HG02938 (cell line): ENCODE results near the gene PPP5C.
"Not testable (repeated sequence)": the region's sequence is repeated elsewhere in the genome, so short reads cannot be mapped to it uniquely, and the experiment has no call there.

ENCODE experiments used
- ATAC-seq: cut with Tn5 transposase; IDR thresholded peaks from one replicate; pipeline ENCODE4 v1.9.1; 2021; ENCODE audit warnings: mild to moderate bottlenecking, moderate library complexity; ENCODE audit not compliant: unreplicated experiment

Gene PPP5C

GRCh38 chr19:46364359-46364758 lies 17.5 kb downstream of the PPP5C start:
- no peak for ATAC-seq

DNA sequence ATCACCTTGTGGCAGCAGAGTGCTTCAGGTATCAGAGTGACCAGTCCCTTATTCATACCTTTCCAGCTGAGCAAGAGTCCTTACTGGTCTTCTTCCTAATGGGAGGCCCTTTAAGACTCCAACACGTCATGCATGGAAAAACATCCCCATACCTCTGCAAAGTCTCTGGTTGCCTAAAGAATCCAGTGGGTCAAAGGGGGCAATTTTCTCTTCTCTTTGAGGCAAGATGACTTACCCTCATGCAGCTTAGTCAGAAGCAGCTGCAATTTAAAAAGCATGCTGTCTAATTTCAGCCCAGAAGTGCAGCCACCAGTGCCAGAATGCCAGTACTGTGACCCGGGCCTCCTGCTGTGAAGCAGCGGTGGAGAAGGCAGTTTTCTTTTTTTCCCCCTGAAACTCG lies 18.7 kb downstream of the PPP5C start:
- no peak for ATAC-seq

DNA sequence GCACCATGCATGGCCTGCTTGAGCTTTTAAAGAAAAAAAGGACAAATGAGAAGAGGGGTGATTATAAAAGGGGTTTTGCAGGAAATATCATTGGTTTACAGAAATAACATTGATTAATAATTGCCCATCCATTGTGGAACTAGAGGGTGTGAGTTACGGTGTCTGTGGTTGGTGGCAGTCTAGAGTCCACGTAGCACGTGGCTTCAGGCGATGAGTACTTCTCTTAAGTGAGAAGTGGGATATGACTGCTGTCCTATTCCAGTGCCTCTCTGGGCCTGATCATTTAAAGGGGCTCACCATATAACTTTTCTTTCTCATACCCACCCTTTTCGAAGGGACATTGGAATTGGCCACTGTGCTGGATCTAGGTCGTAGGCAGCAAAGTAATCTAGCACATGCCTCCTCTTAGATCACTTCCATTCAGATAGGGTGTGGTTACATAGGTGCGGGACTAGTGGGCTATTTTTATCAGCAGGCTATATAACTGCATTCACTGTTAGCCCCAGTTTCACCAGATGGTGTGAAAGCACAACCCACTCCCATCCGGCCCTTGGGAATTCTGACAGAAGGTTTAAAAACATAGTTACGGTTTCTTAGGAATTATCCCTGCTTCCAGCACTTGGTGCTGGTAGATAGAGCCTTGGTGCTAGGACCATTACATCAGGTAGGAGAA lies 19.9 kb downstream of the PPP5C start:
- ATAC-seq = no peak

DNA sequence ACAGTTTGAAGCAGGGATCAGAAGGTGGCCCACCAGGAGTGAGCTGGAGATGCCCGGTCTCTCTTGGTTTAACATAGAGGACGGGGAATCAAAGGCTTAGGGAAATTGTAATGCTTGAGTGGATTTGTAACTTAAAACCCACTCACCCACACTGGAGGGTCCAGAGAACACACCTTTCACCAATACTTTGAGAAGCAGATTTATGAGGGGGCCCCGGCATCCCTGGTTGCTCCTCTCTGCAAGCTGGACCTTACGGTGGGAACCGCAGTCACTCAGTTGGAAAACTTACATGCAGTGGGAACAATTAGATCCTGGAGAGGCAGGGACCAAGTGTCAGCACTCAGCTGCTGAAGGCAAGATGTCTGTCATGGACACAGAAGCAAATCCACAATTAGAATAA lies 20.5 kb downstream of the PPP5C start:
- ATAC-seq = no peak

- no peak for ATAC-seq
Measured at GRCh38 chr19:46368116-46368515, 21.2 kb downstream of the PPP5C start.

GRCh38 chr19:46369817-46370216 lies 22.9 kb downstream of the PPP5C start:
- no peak for ATAC-seq

DNA sequence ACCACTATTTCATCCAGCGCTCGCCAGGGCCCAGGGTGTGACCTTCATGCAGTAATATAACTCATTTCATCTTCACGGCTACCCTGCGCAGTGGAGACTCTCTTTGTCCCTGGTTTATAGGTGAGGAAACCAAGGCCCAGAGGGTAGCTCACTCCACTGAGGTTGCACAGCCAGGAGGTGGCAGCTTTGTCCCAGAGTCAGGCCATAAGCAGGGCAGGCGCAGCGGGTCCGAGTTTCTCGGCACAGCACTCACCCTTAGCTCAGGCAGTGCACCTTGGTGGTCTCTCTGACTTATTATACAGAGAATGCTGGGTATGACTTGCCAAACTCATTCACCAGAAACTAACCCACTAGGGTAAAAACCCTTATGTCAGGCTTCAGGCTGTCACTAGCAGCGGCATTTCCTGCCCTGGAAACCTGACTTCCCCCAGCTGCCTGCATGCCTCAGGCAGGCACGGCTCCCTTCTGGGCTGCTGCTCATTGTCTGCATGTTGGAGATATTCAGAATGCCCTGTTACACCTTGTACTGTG lies 24.5 kb downstream of the PPP5C start:
- no peak for ATAC-seq

DNA sequence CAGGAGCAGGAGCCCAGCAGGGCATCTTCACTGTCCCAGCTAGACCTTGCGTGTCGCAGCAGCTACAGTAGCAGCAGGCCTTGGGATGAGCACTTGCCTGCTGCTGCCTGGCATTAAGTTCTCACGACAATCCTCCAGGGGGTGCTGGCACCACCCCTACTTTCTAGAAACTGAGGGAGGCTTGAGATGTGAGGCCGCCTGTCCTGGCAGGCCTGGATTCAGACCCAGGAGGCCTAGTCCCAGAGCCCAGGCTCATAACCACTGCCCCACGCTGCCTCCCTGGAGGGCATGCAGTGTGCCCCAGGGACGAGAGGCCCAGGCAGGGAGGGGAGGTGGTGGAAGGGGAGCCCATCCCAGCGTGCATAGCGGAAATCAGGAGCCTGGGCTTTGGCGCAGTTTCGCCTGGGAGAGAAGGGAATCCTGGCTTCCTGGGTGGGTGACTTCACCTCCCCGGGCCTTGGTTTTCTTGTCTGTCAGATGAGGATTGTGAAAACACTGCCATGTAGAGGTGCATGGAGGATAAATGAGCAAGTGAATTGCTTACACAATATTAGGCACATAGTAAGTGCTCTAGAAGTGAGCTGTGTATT lies 26.1 kb downstream of the PPP5C start:
- no peak for ATAC-seq

DNA sequence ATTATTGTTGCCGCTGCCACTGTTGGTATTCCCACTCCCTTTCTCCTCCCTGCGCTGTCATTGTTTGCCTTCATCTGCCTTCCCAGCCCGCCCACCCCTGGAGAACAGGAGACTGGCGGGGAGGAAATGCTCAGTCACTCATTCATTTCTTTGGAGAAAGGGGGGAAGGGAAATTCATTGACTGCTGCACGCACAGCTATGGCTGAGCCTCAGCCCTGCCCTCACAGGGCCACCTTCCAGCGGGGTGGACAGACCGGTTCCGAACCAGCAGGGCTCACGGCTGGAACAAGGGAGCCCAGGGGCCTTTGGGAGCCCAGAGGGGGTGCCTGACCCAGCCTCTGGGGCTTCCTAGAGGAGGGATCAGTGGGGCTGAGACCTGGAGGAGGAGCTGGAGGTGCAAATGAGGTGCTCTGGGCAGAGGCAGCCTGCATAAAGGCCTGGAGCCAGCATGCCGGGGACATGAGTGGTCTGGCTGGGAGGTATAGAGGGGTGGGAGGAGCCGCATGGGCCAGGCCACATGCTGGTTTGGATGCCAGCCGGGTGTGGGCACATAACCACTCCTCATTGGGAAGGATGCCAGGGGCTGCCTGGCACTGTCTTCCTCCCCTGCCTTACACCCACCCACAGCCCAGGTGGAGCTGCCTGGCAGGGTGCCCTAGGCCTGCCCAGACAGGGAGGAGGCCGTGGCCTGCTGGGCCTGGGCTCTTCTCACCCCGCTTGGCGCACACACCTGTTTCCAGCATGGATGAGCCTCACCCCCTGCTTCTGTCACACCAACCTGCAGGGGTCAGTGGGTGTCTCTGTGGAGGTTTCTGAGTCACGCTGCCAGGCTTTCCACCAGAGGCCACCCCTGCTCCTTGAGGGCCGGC lies 26.8 kb downstream of the PPP5C start:
- no peak for ATAC-seq

DNA sequence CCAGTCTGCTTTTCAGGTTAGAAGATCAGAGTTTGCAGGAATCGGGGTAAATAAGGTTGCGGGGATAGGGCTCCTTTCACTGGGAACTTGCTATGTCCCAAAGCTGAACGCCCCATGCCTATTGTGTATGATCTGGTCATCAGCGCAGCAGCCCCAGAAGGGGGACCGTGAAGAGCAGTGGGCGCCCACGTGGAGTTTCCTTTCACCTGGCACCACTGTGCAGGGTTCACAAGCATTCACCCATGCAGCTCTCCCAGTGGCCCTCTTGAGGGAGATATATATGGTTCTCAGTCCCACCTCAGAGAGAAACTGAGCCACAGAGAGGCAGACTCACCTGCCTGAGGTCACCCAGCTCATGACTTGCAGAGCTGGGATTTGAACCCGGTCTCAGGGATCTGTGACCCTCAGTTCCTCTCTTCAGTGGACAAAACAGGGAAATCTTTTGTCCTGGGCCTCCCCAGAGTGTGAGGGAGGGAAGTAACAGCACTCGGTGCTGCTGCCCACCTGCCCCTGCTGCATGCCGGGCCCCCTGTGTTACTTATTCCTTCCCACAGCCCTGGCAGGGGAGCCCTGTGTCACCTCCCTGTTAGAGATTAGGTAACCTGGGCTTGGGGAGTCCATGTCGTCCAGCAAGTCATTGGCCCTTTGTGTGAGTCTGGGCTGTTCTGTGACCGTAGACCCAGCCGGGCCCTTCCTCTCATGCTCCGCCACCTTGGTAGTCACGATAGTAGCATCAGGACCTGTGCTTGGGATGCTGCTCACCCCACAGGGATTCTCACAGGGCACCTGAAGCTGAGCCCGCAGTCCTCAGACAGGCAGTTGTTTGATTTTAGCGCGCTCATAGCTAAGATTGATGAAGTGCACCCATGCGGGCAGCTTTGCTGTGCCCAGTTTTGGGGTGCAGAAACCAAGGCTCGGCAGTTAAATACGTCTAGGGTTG lies 27.9 kb downstream of the PPP5C start:
- ATAC-seq = no peak

DNA sequence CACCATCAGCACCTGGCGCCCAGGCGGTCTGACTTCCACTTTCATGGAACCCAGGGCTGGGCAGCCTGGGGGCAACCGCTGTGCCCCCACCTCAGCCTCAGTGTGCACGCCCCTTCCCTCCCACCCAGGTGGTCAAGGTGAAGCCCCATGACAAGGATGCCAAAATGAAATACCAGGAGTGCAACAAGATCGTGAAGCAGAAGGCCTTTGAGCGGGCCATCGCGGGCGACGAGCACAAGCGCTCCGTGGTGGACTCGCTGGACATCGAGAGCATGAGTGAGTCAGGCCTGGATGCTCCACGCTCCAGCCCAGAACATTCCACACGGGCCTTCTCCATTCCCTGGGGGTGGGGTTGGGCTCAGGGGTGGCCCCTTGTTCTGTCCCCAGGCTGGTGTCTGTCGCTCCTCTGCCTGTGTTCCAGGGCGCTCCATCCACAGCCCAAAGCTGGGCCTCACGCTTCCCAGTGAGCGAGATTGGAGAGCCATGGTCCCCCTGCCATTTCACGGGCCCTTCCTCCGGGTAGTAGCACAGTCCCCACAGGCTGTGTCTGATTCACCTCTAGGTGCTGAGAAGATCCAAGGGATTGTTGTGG lies 28.7 kb downstream of the PPP5C start:
- ATAC-seq = not testable (repeated sequence)

GRCh38 chr19:46376241-46377153 lies 29.6 kb downstream of the PPP5C start:
- ATAC-seq = no peak

DNA sequence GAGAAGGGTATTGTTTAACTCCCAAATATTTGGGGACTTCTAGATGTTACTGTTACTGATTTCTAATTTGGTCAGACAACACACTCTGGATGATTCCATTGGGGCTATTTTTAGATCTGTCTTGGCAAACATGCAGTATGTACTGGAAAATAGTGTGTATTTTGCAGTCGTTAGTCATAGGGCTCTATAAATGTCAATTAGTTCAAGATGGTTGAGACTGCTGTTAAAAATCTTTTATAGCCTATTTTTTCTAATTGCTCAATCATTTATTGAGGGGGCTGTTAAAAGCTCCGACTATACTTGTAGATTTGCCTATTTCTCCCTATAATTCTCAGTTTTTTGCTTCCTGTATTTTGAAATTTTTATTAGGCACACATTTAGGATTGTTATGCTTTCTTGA lies 31.4 kb downstream of the PPP5C start:
- ATAC-seq = no peak

- no peak for ATAC-seq
Measured at GRCh38 chr19:46380690-46381089, 33.8 kb downstream of the PPP5C start.

DNA sequence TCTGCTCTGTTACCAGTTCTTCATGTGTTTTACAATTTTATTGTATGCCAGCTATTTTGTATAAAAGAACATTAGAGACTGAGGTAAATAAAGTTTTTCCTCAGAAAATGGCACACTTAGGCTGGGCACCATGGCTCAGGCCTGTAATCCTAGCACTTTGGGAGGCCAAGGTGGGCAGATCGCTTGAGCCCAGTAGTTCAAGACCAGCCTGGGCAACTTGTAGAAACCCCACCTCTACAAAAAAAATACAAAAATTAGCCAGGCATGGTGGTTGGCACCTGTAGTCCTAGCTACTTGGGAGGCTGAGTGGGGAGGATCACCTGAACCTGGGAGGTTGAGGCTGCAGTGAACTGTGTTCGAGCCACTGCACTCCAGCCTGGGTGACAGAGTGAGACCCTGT lies 34.5 kb downstream of the PPP5C start:
- no peak for ATAC-seq

DNA sequence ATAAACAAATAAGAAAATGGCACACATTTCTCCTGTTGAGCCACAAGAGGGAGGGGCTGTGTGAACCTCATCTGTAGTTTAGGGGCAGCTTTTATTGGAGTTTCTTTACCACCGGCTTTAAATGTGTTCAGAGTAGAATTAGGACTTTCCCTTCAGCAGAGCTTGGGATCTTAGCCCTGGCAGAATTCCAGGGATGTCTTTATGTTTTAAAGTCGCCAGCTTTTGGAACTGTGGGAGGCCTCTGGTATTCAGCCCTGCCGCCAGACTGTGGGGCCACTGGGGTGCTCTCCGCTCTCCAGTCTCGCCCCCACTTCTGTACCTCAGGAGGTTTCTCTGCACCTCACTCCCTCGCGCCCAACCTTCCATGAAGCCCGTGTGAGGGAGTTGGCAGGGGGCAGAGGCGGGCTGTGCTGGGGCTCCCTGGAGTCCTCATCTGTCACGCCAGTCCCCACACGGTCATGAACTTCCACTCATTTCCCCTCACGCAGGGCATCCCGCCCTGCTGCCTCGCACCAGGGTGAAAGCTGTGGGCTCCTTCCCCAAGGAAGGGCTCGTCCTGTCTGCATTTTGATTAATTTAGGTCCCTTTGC lies 35.0 kb downstream of the PPP5C start:
- no peak for ATAC-seq

DNA sequence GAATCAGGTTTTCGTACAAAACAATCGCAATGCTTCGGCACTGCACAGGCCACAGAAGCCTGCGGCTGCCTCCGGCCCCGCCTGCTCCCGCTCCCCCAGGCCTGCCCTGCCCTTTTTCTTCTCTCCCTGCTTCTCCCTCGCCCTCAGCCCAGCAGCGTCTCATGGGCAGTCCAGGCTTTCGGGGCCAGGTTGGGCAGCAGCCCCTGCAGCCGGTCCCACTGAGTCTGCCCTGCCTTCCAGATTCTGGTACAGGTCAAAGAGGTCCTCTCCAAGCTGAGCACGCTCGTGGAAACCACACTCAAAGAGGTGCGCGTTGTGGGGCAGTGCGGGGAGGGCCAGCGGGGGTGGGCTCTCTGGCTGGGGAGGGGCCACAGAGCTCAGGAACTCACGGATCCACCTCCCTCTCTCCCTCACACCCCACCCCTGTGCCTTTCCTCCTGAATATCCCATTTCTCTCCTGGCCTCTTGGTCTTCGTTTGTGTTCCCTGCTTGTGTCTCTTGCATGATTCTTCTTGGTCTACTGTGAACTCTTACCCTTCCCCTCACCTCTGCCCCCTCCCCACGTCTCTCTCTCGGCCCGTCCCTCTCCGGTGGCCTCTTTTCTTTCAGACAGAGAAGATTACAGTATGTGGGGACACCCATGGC lies 36.4 kb downstream of the PPP5C start:
- no peak for ATAC-seq

DNA sequence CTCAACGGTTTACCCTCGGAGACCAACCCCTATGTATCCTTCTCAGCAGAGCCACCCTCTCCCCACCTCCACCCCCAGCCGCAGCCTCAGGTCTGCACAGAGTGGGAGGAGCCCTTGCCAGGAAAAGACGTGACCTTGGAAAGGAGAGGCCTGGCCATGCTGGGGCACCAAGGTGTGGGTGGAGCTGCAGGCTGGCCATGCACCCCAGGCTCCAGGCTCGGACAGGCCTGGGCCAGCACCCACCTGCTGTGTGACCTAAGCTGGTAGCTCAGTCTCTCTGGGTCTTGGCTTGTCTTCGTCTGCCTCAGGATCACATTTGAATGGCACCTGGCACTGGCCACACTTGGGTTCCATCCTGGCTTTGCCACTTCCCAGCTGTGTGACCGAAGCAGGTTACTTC lies 37.0 kb downstream of the PPP5C start:
- ATAC-seq = no peak
